Stimulated activated CD4-positive, alpha-beta T cell treated with anti-CD3 and anti-CD28 coated beads, Interleukin-1b, Interleukin-23, amount 100 ng/mL, for 48 hours (primary cell): ENCODE data around the gene FCRL2.
"Not testable (repeated sequence)": the region's sequence is repeated elsewhere in the genome, so short reads cannot be mapped to it uniquely, and the experiment has no call there.

Experiments
- DNase-seq: peaks from one replicate; pipeline ENCODE4 v3.0.0-alpha.2; 2020

FCRL2 gene

DNA sequence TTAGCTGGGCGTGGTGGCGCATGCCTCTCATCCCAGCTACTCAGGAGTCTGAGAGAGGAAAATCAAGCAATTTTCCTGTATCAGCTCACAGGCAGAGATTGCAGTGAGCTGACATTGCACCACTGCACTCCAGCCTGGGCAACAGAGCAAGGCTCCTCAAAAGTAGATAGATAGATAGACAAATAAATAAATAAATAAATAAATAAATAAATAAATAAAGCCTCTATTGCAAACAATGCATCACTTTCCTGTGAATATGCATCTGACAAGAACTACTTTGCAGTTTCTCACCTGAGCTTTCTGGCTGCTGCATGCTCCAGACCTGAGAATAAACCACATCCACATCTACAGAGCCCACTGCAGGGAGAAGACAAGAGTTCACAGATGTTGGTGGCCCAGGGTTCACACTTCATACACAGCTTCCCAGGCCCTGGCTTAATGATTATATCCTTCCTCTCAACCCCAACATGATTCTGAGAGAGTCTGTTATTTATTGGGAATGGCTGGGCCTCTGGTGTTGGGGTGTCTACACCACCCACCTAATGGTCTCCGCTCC lies 28.6 kb downstream of the FCRL2 start:
- no peak for DNase-seq

DNA sequence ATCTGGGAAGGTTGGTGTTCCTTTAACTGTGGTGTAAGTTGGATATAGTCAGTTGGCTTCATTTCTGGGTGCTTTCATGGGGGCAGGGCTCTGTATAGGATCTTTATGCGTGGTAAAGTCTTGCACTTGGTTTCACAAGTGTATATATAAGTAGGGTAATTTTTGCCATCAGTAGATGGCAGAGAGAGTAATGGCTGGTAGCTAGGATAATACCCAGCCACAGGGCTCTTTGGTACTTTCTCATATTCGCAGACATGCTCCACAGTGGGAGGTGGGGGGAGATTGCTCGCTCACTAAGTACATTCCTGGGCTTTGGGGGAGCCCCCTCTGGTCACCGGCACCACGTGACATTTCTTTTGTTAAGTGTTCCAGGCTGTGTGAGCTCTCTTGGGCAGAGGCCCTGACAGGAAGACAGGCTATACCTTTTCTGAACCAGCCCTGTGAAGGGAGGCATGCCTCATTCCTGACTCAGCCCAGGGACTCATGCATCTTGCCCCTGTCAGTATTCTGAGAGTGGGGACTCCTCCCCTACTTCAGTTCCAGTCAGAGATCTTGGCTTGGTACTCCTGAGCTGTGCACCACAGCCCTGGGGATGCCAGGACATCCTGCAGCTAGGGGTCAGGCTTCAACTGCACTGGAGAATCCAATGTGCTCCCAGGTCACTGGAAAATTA lies 37.6 kb downstream of the FCRL2 start:
- DNase-seq = no peak

DNA sequence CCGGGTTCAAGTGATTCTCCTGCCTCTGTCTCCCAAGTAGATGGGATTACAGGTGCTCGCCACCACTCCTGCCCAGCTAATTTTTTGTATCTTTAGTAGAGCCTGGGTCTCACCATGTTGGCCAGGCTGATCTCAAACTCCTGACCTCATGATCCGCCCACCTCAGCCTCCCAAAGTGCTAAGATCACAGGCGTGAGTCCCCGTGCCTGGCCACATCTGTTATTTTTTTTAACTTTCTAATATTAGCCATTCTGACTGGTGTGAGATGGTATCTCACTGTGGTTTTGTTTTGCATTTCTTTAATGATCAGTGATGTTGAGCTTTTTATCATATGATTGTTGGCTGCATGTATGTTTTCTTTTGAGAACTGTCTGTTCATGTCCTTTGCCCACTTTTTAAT lies 40.9 kb downstream of the FCRL2 start:
- not testable (repeated sequence) for DNase-seq

DNA sequence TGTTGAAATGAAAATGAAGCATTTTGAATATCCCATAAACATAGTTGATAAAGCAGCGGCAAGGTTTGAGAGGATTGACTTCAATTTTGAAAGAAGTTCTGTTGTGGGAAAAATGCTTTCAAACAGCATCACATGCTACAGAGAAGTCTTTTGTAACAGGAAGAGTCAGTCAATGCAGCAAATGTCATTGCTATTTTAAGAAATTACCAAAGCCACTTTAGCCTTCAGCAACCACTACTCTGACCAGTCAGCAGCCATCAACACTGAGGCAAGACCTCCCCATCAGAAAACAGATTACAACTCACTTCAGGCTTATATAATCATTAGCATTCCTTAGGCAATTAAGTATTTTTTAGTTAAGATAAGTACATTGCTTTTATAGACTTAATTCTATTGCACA lies 42.6 kb downstream of the FCRL2 start:
- DNase-seq = no peak

DNA sequence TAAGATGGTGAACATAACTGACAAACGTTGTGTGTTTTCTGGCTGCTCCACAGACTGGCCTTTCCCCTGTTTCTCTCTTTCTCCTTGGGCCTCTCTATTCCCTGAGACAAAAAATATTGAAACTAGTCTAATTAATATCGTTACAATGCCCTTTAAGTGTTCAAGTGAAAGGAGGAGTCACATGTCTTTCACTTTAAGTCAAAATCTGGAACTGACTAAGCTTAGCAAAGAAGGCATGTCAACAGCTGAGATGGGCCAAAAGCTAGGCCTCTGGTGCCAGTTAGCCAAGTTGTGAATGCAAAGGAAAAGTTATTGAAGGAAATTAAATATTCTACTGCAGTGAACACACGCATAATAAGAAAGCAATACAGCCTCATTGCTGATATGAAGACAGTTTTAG lies 44.2 kb downstream of the FCRL2 start:
- no peak for DNase-seq

DNA sequence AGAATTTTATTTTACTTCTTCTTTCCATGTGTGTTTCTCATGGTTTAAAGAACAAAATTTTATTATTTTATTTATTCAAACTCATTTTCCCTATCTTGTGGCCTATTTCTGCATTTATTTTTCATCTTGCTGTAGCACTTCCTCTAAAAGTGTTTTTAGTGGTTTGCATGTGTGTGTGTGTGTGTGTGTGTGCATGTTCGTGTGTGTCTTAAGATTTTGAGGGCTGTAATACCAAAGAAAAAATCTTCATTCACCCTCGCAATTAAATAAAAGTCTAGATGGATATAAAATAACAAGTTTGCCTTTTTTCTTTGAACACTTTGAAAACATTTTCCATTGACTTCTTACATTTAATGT lies 51.7 kb downstream of the FCRL2 start:
- DNase-seq = no peak

GRCh38 chr1:157724537-157725220 lies 52.3 kb downstream of the FCRL2 start:
- DNase-seq = no peak

GRCh38 chr1:157723157-157723556 lies 53.8 kb downstream of the FCRL2 start:
- no peak for DNase-seq

GRCh38 chr1:157721985-157722384 lies 54.9 kb downstream of the FCRL2 start:
- no peak for DNase-seq

- no peak for DNase-seq
Measured at GRCh38 chr1:157715736-157716135, 61.2 kb downstream of the FCRL2 start.

GRCh38 chr1:157711802-157712201 lies 65.1 kb downstream of the FCRL2 start:
- DNase-seq = no peak

DNA sequence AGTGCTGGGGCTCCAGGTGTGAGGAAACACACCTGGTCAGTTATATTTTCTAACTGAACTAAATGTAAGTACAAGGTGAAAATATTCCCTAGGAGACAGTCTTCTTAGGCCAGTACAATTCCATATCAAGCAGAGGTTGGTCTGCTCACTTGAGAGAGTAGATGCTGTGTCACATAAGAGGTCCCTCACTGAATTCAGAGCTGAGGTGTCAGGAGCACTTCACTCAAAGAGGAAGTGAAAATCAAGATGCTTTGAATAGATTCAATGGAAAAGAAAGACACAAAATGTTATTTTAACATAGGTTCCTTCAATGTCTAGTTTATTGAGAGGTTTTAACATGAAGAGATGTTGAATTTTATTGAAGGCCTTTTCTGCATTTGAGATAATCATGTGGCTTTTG lies 72.1 kb downstream of the FCRL2 start:
- DNase-seq = no peak

DNA sequence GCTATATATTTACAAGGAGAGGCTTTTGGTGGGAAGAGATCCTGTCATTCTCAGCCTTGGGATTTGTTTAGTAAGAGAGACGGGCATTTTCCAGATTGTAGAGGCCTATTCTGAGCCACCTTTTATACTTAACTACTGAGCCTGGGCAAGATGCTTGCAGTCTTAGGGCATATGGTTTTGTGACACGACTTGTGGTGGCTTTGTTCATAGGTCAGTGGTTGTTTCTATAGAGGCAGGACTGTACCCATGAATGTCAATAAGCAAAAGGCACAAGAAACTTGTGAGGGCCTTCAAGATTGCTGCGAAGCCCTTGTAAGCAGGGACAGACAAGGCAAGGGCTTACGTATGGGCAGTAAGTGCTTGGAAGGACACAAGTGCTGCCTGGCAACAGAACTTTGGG lies 73.0 kb downstream of the FCRL2 start:
- no peak for DNase-seq

DNA sequence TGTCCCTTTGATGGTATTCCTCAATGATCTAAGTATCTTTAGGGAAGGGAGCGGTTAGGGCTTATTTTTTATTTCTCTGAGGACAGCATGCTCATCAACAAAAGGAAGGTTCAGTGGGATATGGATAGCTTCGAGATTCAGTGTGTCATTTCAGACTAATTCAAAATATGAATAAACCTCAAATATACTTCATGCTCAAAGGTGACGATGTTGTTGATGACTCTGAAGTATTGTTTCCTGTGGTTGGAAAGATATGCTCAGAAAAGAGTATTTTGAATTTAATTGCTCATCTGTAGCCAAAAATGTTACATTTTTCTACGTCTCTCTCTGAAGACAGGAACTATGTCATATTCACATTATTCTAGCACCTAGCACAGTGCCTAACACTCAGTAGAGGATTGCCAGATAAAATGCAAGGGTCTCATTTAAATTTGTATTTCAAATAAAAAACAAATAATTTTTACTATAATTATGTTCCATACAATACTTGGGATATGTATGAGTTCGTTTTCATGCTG lies 74.6 kb downstream of the FCRL2 start:
- DNase-seq = no peak

DNA sequence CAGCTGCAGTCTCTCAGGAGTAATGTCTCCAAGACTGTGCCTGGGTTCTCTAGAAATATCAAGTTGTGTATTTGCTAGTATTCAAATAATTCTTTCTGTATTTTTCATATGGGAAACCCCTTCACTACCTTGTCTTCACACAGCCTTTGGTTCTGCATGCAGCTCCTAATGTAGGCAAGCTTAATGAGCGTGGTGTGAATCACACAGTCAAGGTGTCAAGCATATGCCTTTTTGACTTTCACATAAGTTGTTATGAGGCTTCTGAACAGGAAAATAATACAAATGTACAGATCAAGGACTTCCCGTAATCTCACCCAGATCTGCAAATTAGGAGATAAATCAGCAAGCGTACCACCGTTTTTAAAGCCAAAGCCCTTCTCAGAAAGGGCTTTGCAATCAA lies 76.2 kb downstream of the FCRL2 start, which contains the start of gene FCRL3:
TSS of gene FCRL3 (minus strand) at position 38 of the 400 bp plus-strand sequence. CDS start 280 bp downstream, outside the sequence.
- no peak for DNase-seq

DNA sequence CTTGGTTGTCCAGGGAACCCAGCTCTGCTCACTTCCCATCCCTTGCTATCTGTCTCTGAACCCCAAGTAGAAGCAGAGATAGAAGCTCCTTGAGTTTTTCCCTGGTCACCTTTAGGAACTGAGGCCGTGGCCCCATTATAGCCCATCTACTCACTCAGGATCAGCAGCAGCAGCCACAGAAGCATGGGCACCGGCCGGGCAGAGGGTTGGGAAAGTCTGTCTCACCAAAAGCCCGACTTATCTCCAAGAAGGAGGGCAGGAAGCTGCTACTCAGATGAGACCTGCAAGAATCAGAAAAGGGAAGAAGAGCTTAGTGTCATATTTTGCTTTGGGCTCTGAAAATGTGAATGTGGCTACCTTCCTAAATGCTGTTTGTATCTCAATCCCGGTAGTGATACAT lies 76.6 kb downstream of the FCRL2 start:
- no peak for DNase-seq

GRCh38 chr1:157697781-157698569 lies 79.0 kb downstream of the FCRL2 start:
- DNase-seq = no peak

- DNase-seq = no peak
Measured at GRCh38 chr1:157696966-157697628, 79.8 kb downstream of the FCRL2 start.
